PC-9 (cell line): Measurements from ENCODE around the gene ILF2.
A peak's percentile ranks its signal among the peaks of the same experiment; 100 is the strongest.

Experiments
- EZH2 ChIP-seq: fragments of 200-600 bp; sonication (generic); IDR thresholded peaks from 2 replicates; pipeline ENCODE4 v1.8.0; 2017; ENCODE audit warnings: antibody characterized with exemption, low read depth
- TF ChIP-seq, protein P1 (sequence below): fragments of 200-600 bp; sonication (generic); conservative IDR thresholded peaks from 2 replicates; pipeline ENCODE4 v1.6.1; 2017; ENCODE audit warnings: mixed run types, antibody characterized with exemption, mild to moderate bottlenecking, moderate library complexity

DNA sequence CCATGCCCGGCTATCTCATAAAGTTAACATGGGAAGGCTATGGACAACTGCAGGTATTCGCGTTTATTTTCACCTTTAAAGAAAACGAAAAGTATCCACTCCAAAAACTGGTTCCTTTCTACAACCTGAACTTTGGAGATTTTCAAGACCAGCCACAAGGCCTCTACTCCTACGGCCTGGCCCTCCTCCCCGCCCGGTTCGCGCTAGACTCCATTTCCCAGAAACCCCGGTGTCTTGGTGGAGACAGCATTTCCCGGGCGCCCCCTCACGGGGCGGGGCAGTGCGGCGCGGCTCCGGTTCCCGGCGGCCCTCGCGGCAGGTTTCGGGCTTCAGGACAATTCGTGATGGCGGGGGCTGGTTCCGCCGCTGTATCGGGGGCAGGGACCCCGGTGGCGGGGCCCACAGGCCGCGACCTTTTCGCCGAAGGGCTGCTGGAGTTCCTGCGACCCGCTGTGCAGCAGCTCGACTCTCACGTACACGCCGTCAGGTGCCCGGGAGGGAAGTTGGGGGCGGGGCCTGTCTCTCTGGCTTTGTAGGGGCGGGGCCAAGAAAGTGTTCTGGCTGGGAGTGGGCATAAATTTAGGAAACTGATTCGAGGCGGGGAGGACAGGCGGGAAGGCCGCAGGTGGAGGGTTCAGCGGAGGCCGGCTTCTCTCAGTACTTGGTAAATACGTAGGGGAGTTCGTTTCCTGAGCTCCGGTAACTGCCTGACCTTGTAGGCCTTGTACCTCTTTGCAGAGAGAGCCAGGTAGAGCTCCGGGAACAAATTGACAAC lies 12.2 kb downstream of the ILF2 start, which contains the start of gene SNAPIN:
- no peak for TF ChIP-seq EZH2
- TF ChIP-seq, protein P1, sequence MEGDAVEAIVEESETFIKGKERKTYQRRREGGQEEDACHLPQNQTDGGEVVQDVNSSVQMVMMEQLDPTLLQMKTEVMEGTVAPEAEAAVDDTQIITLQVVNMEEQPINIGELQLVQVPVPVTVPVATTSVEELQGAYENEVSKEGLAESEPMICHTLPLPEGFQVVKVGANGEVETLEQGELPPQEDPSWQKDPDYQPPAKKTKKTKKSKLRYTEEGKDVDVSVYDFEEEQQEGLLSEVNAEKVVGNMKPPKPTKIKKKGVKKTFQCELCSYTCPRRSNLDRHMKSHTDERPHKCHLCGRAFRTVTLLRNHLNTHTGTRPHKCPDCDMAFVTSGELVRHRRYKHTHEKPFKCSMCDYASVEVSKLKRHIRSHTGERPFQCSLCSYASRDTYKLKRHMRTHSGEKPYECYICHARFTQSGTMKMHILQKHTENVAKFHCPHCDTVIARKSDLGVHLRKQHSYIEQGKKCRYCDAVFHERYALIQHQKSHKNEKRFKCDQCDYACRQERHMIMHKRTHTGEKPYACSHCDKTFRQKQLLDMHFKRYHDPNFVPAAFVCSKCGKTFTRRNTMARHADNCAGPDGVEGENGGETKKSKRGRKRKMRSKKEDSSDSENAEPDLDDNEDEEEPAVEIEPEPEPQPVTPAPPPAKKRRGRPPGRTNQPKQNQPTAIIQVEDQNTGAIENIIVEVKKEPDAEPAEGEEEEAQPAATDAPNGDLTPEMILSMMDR = peak; percentile 41; the same call in 1 of the 2 replicates
